Astrocyte (in vitro differentiated cells and primary cell): ENCODE measurements around the gene SHANK1. TPM values are rescaled to one million over a fixed set of nuclear protein-coding genes. Genes with fewer than 3 reads are reported as not detected.
"Not testable (repeated sequence)": the region's sequence is repeated elsewhere in the genome, so short reads cannot be mapped to it uniquely, and the experiment has no call there.

Source experiments
- DNase-seq: peaks from one replicate; pipeline ENCODE4 v3.0.0-alpha.2; 2010; ENCODE audit warnings: low read depth
- FAIRE-seq: peaks from 2 replicates; lab custom pipeline; 2011; peaks lifted over from hg19 to GRCh38; lab: Jason Lieb, UNC
- H2AFZ ChIP-seq: 2 replicates; pipeline ENCODE4 v1.6.0; 2012; ENCODE audit warnings: low read depth, low read length, inconsistent platforms
- H3K27ac ChIP-seq: 2 replicates; pipeline ENCODE4 v1.5.1; 2011; ENCODE audit warnings: low read depth, low read length, inconsistent platforms
- H3K27me3 ChIP-seq: 2 replicates; pipeline ENCODE4 v1.6.0; 2011; ENCODE audit warnings: low read length, inconsistent platforms; ENCODE audit not compliant: insufficient read depth
- H3K36me3 ChIP-seq: 2 replicates; pipeline ENCODE4 v1.5.1; 2011; ENCODE audit warnings: low read length, inconsistent platforms; ENCODE audit not compliant: insufficient read depth
- H3K4me1 ChIP-seq: 2 replicates; pipeline ENCODE4 v1.5.1; 2011; ENCODE audit warnings: low read length, inconsistent platforms; ENCODE audit not compliant: insufficient read depth
- H3K4me2 ChIP-seq: 2 replicates; pipeline ENCODE4 v1.6.0; 2012; ENCODE audit warnings: low read length, inconsistent platforms
- H3K4me3 ChIP-seq: 2 replicates; pipeline ENCODE4 v1.5.1; 2011; ENCODE audit warnings: low read depth, mild to moderate bottlenecking, low read length, inconsistent platforms; ENCODE audit not compliant: insufficient read depth
- H3K79me2 ChIP-seq: 2 replicates; pipeline ENCODE4 v1.6.0; 2012; ENCODE audit warnings: mild to moderate bottlenecking, low read length, inconsistent platforms; ENCODE audit not compliant: insufficient read depth
- H3K9ac ChIP-seq: 2 replicates; pipeline ENCODE4 v1.6.0; 2012; ENCODE audit warnings: mild to moderate bottlenecking, low read length, inconsistent platforms
- H3K9me3 ChIP-seq: 2 replicates; pipeline ENCODE4 v1.5.1; 2012; ENCODE audit warnings: low read depth, mild to moderate bottlenecking, low read length, inconsistent platforms; ENCODE audit not compliant: insufficient read depth
- H4K20me1 ChIP-seq: 2 replicates; pipeline ENCODE4 v1.6.0; 2012; ENCODE audit warnings: low read length, inconsistent platforms; ENCODE audit not compliant: insufficient read depth
- H3K27ac Mint-ChIP-seq: one replicate; pipeline ENCODE4 v1.8.0; 2021; ENCODE audit warnings: mild to moderate bottlenecking, mixed read lengths; ENCODE audit not compliant: unreplicated experiment
- H3K27me3 Mint-ChIP-seq: one replicate; pipeline ENCODE4 v1.8.0; 2021; ENCODE audit warnings: low read depth, mixed read lengths; ENCODE audit not compliant: unreplicated experiment
- H3K36me3 Mint-ChIP-seq: one replicate; pipeline ENCODE4 v1.8.0; 2021; ENCODE audit warnings: low read depth, mixed read lengths; ENCODE audit not compliant: unreplicated experiment
- H3K4me1 Mint-ChIP-seq: one replicate; pipeline ENCODE4 v1.8.0; 2021; ENCODE audit warnings: low read depth, mixed read lengths; ENCODE audit not compliant: unreplicated experiment
- H3K4me3 Mint-ChIP-seq: one replicate; pipeline ENCODE4 v1.8.0; 2021; ENCODE audit warnings: mild to moderate bottlenecking, moderate library complexity, mixed read lengths; ENCODE audit not compliant: unreplicated experiment
- H3K9me3 Mint-ChIP-seq: one replicate; pipeline ENCODE4 v1.8.0; 2021; ENCODE audit warnings: mild to moderate bottlenecking, mixed read lengths; ENCODE audit not compliant: unreplicated experiment
- total RNA-seq: library from RNA; stranded (reverse); gene quantifications from 2 replicates; pipeline ENCODE4 v1.2.1, GENCODE V29; 2021

SHANK1 gene
- total RNA-seq, 1 donor from 2014 or later, result not detected

GRCh38 chr19:50612504-50613404, 106.8 kb downstream of the SHANK1 start:
- H3K4me1 Mint-ChIP-seq, FAIRE-seq: not testable (repeated sequence)

More at GRCh38 chr19:50612504-50613404, 106.8 kb downstream of the SHANK1 start:
- H3K36me3 Mint-ChIP-seq, H3K27me3 ChIP-seq, H2AFZ ChIP-seq, H3K27ac ChIP-seq, H3K27me3 Mint-ChIP-seq, H3K4me1 ChIP-seq, DNase-seq, H4K20me1 ChIP-seq, H3K36me3 ChIP-seq, H3K27ac Mint-ChIP-seq, H3K4me2 ChIP-seq, H3K9me3 Mint-ChIP-seq, H3K79me2 ChIP-seq, H3K4me3 ChIP-seq, H3K9ac ChIP-seq, H3K9me3 ChIP-seq, H3K4me3 Mint-ChIP-seq: not testable (repeated sequence)

Other genes starting within 250 kb of the SHANK1 start
- not detected in 2 replicates for gene EMC10, start 243.3 kb downstream of the SHANK1 start, total RNA-seq
- gene GARIN5A, start 243.0 kb downstream of the SHANK1 start, total RNA-seq, result not detected in 2 replicates
- gene JOSD2, start 208.6 kb downstream of the SHANK1 start, total RNA-seq, result not detected in 2 replicates
- gene ASPDH, start 205.9 kb downstream of the SHANK1 start, total RNA-seq, result not detected in 2 replicates
- gene LRRC4B, start 151.4 kb downstream of the SHANK1 start, total RNA-seq, result not detected in 2 replicates
- not detected in 2 replicates for gene SYT3, start 79.9 kb downstream of the SHANK1 start, total RNA-seq
- not detected in 2 replicates for gene C19orf81, start 70.4 kb downstream of the SHANK1 start, total RNA-seq
- gene CLEC11A, start 3.6 kb upstream of the SHANK1 start, total RNA-seq, result not detected in 2 replicates
- not detected in 2 replicates for gene GPR32, start 50.7 kb upstream of the SHANK1 start, total RNA-seq
- not detected in 2 replicates for gene ACP4, start 70.6 kb upstream of the SHANK1 start, total RNA-seq
- not detected in 2 replicates for gene KLK1, start 104.0 kb upstream of the SHANK1 start, total RNA-seq
- not detected in 2 replicates for gene KLK15, start 113.8 kb upstream of the SHANK1 start, total RNA-seq
- not detected in 2 replicates for gene KLK3, start 135.1 kb upstream of the SHANK1 start, total RNA-seq
- not detected in 2 replicates for gene KLK2, start 153.6 kb upstream of the SHANK1 start, total RNA-seq
- not detected in 2 replicates for gene KLK4, start 191.6 kb upstream of the SHANK1 start, total RNA-seq
- gene KLK5, start 233.2 kb upstream of the SHANK1 start, total RNA-seq, result not detected in 2 replicates
- 2.7 and 3.5 TPM in 2 replicates for gene KLK6, start 249.8 kb upstream of the SHANK1 start, total RNA-seq